Stimulated activated CD8-positive, alpha-beta memory T cell treated with anti-CD3 and anti-CD28 coated beads, Interleukin-2, amount 100 ng/mL, for 48 hours (primary cell): ENCODE data around the gene TEX14.
"Not testable (repeated sequence)": the region's sequence is repeated elsewhere in the genome, so short reads cannot be mapped to it uniquely, and the experiment has no call there.

ENCODE experiments used
- DNase-seq, 2 donors: peaks; one replicate each; pipeline ENCODE4 v3.0.0-alpha.2; 2020; ENCODE audit warnings: low read depth in 2 of 2

TEX14 gene

DNA sequence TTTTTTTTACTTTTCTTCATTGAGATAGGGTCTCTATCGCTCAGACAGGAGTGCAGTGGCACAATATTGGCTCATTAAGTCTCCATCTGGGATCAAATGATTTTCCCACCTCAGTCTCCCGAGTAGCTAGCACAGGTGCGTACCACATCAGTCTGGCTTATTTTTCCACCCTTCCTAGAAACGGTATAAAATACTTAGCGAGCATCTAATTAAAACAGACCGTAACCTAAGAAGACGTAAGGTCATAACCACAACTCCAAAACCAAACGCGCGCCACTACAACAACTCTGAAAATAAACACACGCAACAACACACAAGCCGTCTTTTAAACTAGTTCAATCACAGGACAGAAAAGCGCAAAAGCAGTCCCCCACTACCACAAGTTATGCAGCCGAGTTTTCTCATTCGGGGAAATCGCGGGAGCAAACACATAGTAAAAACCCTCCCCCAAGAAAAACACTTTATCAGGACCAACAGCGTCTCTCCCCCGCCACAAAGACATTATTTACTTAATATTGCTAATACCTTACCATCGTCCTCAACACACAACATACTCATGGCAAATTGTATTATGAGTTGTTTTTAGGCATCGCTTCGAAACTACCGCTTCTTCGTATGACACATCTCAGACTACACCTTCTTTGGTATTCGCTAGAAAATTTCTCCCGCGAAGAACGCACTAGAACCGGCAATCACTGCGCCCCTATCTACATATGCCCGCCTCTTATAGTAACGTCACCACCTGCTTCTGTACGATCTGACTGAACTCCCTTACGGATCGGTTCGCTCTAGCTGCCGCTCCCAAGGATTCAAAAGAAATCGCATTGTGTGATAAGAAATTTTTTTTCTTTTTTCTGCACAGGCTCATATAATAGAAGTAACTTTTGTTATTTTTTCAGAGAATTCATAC is 32.8 kb downstream of the TEX14 start:
- DNase-seq = peak; percentile 39 to 58

DNA sequence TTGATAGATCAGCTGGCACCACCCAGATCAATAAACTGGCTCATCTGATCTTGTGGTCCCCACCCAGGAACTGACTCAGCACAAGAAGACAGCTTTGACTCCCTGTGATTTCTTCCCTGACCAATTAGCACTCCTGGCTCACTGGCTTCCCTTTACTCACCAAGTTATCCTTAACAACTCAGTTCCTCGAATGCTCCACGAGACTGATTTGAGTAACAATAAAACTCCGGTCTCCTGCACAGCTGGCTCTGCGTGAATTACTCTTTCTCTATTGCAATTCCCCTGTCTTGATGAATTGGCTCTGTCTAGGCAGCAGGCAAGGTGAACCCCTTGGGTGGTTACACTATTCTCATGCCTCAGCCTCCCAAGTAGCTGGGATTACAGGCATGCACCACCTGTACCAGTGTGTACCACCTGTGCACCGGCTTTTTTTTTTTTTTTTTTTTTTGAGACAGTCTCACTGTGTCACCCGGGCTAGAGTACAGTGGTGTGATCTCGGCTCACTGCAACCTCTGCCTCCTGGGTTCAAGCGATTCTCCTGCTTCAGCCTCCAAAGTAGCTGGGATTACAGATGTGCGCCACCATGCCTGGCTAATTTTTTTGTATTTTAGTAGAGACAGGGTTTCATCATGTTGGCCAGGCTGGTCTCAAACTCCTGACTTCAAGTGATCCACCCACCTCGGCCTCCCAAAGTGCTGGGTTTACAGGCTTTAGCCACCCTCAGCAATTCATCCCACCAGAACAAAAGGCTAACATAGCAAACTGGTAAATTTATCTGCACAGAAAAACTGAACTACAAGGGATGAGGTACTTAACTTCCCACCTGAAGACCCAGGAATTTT is 33.7 kb downstream of the TEX14 start:
- not testable (repeated sequence) for DNase-seq

DNA sequence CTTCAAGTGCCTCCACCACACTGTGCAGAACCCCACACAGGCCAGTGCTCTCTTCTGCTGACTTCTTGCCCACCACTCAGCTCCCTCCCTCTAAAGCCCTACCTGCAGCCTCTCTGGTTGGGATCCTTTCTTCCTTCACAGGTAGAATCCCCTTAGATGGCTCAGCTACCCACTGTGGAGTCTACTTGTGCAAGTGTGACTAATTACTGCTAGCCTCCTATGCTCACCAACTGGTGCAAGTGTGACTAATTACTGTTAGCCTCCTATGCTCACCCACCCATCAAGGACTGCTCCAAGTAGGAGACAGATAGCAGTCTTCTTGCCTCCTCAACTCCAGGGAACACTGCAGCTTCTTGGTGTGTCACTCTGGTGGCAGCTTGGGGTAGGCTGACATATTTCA is 43.6 kb downstream of the TEX14 start:
- no peak for DNase-seq

DNA sequence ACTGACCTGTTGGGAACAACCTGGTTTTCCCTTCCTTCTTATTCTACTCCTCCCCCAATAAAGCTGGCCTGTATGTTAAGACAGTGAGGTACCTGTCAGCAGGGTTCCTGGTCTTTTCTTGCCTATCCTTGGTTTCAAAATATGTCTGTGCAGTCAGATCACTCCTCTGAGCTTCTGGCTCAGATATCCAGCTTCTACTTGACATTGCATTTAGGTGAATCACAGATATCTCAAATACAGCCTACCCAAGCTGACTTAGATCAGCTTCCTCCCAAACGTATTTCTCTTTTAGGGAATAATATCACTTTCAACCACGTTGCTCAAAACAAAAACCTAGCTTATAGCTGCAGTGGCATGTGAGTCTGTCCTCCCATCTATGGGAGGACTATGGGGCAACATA is 48.7 kb downstream of the TEX14 start:
- no peak for DNase-seq

DNA sequence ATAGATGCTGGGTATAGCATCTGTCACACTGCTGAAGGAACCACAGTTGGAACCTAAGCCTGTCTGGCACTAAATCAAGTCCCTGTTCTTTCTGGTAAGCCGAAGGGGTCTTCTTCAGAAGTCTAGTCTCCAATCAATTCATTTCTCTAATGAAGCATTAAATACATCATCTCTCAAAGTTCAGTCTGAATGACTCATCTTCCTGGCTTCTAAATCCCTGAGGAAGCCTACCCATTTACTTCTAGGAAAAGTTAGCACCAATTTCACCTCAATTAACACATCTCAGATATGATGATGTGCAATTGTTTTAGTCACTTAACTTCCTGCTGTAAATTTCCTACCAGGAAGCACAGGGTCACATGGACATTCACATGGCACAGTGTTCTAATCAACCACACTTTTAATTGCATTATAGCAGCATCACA is 49.9 kb downstream of the TEX14 start:
- DNase-seq = no peak

DNA sequence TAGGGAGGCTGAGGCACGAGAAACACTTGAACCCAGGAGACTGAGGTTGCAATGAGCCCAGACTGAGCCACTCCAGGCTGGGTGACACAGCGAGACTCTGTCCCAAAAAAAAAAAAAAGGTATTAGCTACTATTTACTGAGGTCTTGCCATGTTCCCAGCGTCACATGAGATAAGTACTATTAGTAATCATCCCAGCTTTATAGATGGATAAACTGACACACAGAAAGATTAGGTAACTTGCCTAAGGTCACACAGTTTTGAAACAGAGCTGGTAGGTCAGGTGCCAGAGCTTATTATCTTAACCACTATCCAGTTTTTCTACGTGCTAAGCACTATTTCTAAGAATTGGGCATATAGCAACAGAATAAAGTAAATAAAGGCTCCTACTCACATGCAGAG is 51.6 kb downstream of the TEX14 start:
- DNase-seq = no peak

DNA sequence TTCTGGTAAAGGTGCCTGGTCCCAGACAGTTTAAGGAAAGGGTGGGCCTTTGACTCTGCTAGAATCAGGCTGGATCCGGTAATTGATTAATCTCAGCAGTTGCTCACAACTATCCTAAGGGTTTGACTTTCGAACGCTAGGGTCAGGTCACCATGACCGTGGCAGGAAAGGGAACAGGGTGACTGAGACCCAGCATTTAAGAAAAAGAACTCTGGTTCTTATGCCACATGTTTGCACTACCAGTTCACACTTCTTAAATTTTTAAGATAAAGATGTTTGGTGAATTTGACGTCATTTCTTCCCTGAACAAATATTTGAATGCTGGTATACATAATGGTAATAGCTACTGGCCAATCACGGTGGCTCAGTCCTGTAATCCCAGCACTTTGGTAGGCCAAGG is 52.2 kb downstream of the TEX14 start:
- no peak for DNase-seq

DNA sequence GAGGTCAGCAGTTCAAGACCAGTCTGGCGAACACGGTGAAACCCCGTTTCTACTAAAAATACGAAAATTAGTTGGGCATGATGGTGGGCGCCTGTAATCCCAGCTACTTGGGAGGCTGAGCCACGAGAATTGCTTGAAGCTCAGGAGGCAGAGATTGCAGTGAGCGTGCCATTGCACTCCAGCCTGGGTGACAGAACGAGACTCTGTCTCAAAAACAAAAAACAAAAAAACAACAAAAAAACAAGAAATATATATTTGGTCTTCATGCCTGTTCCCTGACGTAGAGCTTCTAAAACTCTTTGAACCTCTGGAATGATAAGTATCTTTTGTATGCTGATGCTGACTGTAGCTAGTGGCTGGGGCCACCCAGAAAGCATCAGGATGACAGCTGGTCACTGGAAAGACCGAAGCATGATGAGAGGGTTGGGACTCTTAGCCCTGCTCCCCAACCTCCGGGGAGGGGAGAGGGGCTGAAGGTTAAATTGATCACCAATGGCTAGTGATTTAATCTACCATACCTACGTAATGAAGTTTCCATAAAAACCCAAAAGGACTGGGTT is 54.8 kb downstream of the TEX14 start:
- DNase-seq = no peak

DNA sequence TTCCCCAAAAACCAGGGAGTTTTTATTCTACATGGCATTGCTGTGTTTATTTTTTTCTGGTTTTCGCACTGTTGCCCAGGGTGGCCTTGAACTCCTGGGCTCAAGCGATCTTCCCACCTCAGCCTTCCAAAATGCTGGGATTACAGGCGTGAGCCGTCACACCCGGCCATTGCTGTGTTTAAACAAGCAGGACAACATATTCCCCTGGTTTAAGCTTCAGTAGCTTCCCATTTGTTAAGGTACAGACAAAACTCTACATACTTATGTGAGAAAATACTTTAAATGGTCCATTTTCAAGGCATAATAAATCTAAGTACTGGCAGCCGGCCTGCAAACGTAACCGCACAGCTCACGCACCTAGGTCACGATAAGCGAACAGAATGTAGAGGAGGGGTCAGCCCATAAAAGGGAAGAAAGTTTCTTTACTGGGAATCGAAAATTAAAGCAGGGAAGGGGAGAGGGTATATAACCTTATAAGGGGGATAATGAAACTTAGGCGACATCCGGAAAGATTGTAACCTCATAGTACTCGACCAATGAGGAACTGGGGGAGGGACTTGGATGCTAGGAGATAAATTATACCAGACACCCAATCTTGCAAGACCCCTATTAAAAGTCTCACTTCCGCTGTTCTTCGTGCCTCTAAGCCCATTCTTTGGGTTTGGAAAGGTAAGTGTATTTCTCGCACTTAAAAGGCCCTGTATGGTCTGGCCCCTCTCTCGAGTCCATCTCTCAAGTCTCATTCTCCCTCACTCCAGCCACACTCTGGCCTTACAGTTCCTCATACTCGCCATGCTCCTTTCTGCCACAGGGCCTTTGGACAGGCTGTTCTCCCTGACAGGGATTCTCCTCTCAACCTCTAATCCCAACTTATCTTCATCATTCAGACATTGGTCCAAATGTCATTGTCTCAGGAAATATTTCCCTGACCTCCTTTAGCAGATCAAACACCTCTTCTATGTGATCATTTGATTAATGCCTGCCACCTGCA is 59.2 kb downstream of the TEX14 start:
- DNase-seq = no peak

DNA sequence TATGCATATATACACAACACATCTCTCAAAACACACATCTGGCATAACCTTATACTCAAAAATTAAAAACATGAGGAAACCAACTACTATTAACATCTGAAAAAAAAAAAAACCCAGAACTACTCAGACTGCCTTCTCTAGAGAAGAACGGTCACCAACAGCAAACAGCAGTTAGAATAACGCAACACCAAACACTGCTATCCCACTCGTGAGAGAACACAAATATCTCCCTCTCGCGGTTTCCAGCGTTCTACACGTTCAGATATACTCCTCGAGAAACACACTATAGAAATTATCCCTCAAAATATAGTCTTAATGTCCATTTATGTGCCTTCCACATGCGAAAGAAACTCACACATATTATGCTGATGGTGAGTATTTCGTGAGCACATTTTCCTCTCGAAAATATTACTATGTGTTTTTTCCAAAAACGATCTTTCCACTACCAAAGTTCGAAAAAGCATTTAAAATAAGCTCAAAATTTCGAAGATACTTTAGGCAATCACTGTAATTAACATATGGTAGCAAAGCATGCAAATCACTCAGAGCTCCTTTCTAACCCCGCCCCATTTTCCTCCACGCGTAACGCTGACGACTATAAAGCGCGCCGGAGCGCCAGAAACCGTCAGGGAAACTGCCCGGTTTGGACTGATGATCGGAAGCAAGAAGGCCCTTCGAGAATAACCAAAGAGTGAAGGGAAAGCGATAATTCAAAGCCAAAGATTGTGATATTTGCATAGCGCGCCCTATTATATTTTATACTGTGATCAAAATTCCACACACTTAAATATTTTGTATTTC is 60.1 kb downstream of the TEX14 start:
- peak; percentile 79 to 92 for DNase-seq

DNA sequence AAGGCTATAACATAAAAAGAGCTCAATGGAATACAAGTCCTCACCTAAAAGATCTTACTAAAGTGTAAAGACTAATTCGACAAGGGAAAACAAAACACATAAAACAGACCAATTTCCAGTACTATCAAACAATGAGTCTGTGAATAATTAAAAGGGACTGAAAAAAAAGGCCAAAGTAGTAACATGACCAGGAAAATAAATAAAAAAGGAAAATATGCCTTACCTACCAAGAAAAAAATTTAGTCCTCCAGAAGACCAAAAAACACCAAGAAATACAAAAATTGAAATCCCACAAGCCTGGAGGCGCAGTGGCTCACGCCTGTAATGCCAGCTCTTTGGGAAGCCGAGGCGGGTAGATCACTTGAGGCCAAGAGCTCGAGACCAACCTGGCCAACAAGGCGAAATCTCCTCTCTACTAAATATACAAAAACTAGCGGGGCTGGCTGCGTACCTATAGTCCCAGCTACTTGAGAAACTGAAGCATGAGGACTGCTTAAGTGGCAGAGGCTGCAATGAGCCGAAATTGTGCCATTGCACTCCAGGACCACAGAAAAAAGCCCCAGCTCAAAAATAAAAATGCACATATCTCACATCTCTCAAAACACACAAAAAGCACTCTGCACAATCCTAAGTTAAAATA is 60.8 kb downstream of the TEX14 start:
- peak in 1 of 2 donors; percentile 9 for DNase-seq

DNA sequence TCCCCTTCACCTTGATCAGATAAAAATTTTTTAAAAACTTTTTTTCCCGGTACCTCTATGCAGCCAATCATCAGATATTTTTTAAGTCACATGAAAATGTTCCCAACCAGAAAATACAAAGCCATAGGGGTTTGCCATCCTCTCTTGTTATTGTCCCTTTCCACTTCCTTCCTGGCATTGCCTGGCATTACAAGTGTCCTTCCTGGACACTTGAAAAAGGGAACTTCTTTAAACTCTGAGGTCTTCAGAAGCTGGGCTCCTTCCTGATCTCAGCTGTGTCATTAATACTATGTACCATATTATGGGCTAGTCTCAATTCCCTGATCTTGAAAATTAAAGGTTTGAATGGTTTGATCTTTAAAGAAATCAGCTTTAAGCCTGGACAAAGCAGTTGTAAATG is 64.9 kb downstream of the TEX14 start:
- DNase-seq = no peak

DNA sequence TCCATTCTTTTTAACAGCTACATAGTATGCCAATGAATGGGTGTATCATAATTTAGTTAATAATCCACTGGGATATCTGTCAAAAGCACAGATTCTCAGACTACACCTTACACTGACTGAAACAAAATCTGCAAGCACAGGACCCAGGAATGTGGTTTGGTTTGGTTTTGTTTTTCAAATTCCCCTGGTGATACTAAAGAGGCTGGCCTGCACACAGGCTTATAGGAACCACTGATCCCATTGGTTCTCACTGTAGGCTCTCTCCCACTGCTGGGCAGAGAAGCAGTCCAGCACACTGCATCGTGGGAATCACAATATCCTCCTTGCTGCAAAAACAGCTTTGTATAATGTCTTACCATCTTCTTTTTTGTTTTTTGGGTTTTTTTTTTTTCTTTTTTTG is 67.1 kb downstream of the TEX14 start:
- DNase-seq = no peak

DNA sequence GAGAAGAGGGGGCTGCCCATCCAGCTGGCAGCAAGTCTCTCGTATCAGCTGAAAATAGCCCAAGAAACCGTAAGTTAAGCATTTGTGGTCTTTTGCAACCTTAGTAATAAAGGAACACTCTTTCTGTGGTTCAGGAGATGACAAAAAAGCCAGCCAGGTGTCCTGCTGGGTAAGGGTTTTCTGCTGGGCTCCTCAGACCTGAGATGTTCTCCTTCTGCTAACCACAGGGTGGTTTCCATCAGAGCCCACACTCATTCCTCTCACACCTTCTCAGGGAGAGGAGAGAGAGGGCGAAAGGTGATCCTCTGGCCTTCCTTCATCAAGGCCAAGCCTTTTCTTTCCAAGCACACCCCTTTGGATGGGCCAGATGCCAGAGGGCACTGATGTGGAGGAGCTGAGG is 70.7 kb downstream of the TEX14 start:
- no peak for DNase-seq

DNA sequence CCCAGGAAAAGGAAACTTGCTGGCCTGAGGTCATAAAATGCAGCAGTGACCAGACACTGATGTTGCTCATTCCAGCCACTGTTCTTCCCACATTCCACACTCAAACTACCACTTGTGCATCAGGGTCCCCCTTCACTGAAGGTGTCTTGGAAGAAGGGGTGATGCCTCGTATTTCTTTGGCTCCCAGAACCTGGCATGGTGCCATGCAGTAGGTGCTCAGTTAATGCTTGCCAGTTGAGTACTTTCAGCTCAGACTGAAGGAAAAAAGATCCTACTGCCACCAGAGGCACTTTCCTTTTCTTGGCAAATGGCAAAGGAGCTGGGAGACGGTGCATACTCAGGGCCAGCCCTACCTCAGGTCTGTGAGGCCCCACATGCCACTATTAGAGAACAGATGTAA is 73.5 kb downstream of the TEX14 start:
- DNase-seq = no peak

DNA sequence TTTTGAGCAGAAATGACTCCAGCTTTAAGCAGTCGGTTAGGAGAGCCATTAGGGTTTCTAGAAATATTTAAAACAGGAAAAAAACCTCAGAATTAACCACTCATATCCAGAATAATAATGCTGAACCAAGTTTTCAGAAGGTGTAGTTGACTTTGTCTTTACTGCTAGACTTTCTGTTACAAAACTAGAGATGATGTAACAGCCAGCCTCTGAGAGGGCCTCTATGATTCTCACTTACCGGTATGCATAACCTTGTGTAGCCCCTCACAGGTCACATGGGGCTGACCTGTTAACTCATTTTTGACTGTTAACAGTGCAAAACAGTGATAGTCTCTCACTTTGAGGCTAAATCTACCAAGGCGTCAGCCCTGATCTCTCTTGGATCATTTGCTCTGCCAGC is 74.3 kb downstream of the TEX14 start:
- DNase-seq = no peak

DNA sequence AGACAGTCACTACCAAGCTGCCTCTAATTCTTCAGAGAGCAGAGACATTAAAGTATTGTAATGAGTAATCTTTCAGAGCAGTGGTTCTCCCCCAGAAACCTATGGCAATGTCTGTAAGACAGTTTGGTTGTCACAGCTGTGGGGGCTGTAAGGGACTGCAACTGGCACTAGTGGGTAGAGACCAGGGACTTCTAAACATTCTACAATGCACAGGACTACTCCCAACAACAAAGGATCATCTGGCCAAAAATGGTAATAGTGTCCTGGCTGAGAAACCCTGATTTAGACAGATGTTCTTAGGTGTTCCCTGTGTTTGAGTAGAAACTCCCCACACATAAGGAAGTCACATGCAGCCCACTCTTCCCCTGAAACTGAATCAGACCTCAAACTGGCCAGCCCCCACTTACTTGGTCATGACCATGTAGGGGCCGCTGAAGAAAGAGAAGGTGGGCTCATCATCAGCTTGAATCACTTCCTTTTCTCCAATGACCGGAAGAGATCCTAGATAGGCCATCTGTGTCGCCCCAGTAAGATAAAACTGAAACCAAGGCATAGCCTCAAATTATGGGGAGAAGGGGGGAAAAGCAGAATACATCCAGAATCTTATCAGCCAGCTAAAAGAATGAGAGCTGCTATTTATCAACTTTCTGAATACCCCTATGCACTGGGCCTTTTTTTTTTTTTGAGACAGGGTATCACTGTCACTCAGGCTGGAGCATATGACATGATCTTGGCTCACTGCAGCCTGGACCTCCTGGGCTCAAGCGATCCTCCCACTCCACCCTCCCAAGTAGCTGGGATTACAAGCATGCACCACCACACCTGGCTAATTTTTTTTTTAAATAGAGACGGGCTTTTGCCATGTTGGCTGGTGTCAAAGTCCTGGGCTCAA is 75.8 kb downstream of the TEX14 start:
- DNase-seq = no peak

DNA sequence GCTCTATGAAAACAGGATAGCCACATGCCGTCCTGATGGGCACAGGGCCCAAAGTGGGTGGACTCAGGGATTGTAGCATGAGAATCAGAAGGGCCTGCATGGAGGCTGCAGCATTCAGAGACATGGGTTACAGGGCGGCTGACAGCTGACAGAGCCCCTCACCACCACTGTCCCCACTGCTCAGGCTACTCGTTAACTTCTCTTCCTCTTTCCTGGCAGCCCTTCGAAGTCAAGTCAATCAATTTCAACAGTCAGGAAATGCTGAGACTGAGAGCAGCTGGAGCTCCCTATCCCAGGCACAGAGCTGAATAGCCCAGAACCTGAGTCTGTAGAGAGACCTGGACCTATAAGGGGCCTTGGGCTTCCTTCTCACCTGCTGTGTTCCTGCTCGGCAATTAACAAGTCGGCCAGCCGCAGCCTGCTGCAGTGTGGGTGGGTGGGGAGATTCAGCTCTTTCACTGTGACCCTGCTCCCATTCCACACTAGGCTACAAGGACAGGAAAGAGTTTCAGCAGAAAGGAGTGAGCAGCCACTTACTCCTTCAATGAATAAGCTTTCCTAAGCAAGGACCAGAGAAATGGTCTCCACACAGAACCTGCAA is 76.9 kb downstream of the TEX14 start:
- DNase-seq = no peak

DNA sequence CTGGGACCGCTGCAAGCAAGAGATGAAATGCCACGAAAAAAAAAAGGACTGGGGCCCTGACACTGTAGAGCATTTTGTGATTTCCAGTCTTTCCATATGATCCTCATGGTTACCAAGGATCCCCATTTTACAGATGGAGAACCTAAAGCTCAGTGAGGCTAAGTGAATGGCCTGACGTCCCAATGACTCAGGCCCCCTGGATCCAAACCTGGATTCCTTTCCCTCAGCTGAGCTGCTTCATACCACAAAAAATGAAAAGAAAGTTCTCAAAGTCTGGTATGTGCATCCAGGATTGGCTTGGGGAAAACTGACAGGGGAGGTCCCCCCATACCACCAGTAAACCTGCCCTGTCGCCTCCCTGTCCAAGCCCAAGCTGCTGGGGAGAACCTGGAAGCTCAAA is 80.5 kb downstream of the TEX14 start:
- DNase-seq = no peak
